Stimulated activated CD4-positive, alpha-beta T cell treated with anti-CD3 and anti-CD28 coated beads, Interleukin-1b, Interleukin-23, amount 100 ng/mL, for 1 hour (primary cell): ENCODE measurements around the gene LTBP4.
"Not testable (repeated sequence)": the region's sequence is repeated elsewhere in the genome, so short reads cannot be mapped to it uniquely, and the experiment has no call there.

Experiments
- DNase-seq, 2 donors: peaks; one replicate each; pipeline ENCODE4 v3.0.0-alpha.2; 2020; ENCODE audit warnings: low read depth in 2 of 2

Gene LTBP4

DNA sequence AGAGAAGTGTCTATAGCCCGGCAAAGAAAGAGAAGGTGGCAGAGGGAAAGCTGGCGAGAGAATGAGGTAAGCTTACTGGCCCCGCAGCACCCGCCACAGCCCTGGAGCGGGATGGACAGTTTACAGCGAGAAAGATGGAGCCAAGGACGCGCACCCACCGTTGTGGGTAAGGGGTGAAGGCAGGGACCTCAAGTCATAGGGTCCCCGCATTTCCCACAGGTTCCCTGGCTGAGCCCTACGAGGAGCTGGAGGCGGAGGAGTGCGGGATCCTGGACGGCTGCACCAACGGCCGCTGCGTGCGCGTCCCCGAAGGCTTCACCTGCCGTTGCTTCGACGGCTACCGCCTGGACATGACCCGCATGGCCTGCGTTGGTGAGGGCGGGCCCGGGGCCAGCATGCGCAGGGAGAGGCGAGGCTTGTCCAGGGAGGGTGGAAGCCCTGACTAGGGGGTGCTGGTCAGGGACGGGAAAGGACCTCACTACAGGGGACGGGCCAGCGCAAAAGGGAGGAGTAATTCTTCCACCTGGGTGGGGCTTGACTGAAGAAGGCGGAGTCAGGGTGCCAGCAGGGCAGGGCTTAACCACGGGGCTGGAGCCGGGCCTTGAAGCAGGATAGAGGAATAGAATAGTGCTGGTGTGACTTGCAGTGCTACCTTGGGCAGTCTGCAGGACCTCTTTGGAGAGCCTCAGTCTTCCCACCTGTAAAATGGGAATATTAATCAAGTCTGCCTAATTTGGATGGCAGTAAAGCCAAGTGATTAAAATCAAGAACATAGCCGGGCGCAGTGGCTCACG, 26.5 kb downstream of the LTBP4 start:
- DNase-seq: no peak

DNA sequence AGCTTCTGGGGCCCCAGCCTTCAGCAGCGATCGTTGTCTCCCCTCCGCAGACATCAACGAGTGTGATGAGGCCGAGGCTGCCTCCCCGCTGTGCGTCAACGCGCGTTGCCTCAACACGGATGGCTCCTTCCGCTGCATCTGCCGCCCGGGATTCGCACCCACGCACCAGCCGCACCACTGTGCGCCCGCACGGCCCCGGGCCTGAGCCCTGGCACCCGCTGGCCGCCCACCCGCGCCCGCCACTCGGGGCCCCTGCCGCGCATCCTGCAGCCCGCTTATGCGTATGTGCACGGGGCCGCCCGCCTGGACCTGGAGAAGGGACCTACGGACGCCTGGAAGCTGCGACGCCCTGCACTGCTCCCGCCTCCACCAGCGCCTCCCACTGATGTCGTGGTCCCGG, 28.2 kb downstream of the LTBP4 start:
- no peak for DNase-seq

DNA sequence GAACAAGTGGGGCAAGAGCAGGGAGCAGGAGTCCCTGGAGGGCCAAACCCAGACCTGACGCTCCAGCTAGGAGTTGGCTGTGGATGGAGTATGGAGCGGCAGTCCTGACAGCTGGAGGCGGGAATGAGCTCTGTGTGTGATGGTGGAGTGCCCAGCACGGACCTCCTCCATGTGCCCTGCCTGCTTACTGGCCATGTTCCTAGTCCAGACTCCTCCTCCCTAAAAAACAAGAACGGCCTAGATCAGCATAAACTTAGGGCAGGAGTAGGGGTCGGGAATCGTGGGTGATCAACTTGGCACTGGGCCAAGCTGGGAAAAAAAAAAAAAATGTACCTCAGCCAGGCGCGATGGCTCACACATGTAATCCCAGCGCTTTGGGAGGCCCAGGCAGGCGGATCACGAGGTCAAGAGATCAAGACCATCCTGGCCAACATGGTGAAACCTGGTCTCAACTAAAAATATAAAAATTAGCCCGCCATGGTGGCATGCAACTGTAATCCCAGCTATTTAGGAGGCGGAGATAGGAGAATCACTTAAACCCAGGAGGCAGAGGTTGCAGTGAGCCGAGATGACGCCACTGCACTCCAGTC, 29.5 kb downstream of the LTBP4 start:
- no peak for DNase-seq

DNA sequence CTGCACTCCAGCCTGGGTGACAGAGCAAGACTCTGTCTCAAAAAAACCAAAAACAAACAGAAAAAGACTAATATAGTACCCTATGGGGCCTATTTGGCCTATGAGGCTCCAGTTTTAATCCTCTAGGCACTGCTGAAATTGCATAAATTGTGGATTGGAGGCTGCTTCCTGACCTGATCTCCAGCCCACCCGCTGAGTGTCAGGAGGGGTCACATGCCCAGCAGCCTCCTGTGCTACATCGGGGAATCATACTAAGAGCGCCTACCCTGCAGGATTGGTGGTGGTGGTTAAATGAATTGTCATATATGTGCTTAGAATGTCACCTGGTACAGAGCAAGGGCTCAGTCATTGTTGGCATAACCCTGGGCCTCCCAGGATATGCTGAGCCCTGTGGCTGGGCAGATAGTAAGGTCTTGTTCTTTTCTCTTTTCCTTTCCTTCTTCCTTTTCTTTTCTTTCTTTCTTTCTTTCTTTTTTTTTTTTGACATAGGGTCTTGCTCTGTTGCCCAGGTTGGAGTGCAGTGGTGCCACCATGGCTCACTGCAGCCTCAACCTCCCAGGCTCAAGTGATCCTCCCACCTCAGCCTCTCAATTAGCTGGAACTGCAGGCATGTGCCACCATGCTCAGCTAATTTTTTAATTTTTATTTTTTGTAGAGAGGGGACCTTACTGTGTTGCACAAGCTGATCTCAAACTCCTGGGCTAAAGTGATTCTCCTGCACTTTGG, 31.3 kb downstream of the LTBP4 start:
- no peak for DNase-seq

DNA sequence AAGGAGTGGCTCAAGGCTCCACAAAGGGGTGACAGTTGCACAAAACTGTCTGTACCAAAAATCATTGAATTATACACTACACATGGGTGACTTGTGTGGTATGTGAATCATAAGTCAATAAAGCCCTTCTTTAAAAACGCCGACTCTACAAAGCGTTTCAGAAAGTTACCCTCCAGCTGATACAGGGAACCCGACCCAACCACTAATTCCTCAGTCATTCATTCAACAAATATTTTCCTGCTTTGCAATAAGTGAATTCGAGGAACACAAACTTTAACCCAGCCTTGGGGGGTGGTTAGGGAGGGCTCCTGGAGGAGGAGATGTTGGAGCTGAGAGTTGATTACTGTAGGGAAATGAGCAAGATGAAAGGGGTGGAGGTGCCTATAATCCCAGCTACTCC, 32.0 kb downstream of the LTBP4 start:
- no peak for DNase-seq

DNA sequence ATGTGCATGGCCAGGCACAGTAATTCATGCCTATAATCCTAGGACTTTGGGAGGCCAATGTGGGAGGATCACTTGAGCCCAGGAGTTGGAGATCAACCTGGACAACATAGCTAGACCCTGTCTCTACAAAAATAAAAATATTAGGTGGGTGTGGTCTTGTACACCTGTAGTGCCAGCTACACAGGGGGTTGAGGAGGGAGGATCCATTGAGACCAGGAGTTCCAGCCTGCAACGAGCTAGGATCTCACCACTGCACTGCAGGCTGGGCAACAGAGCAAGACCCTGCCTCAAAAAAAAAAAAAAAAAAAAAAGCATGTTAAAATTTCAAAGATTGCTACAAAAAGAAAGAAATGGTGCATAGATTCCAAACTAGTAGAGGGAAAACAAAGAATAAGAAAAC, 37.2 kb downstream of the LTBP4 start:
- DNase-seq: no peak

DNA sequence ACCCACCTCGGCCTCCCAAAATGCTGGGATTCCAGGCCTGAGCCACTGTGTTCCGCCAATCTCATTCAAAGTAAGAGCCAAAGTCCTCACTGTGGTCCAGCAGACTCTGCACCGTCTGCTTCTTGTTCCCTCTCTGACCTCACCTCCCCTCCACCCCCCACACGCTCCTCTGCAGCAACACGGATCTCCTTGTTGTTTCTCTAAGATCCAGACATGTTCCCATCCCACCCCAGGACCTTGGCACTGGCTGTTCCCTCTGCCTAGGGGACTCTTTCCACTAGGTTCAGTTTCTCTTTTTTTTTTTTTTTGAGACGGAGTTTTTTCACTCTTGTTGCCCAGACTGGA, 38.4 kb downstream of the LTBP4 start:
- DNase-seq: no peak

DNA sequence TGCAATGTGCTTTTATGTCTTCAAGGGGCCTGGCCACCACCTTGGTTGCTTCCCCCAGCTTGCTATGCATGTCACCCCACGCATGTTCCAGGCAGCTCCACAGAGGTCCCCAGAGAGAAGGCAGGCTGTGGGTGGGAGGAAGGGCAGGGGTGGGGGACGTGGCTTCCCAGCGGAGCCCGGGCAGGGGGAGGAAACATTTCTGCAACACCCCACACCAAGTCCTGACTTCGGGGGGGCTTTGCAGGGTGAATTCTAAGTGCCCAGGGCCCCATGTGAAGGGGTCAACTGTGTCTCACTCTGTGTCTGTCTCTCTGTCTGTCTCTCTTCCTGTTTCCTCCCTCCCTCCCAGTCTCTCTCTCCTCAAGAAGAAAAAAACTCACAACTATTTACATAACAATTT, 39.6 kb downstream of the LTBP4 start:
- no peak for DNase-seq

DNA sequence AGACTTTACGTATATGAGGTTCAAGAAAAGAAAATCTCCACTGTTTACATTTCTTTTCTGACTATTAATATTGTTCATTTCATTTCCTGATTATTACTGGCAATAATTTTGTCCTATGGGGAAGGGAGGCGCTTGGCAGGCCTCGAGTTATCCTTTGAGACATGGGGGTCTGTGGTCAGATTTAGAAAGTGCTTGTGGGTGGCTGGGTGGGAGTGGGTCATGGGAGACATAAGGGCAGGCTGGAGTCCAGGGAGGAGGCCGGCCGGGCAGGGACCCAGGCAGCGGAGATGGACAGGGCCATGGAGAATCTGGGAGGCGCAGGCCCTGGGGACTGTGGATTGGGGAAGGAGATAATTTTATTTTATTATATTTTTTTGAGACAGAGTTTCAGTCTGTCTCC, 40.1 kb downstream of the LTBP4 start:
- no peak for DNase-seq

DNA sequence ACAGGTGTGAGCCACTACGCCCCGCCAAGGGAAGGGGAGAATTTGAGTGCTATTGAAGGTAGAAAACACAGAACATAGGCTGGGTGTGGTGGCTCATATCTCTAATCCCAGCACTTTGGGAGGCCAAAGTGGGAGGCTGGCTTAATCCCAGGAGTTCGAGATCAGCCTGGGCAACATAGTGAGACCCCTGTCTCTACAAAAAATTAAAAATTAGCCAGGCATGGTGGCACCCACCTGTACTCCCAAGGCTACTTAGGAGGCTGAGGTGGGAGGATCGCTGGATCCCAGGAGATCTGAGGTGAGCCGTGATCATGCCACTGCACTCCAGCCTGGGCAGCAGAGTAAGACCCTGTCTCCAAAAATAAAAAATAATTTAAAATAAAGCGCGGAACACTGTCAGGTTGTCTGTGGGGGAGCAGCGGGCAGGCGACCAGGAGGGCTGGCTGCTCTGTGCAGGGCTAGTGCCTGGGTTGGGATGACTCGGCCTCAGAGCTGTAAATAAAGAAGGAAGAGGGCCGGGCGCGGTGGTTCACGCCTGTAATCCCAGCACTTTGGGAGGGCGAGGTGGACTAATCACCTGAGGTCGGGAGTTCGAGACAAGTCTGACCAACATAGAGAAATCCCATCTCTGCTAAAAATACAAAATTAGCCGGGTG, 41.0 kb downstream of the LTBP4 start:
- DNase-seq: no peak

DNA sequence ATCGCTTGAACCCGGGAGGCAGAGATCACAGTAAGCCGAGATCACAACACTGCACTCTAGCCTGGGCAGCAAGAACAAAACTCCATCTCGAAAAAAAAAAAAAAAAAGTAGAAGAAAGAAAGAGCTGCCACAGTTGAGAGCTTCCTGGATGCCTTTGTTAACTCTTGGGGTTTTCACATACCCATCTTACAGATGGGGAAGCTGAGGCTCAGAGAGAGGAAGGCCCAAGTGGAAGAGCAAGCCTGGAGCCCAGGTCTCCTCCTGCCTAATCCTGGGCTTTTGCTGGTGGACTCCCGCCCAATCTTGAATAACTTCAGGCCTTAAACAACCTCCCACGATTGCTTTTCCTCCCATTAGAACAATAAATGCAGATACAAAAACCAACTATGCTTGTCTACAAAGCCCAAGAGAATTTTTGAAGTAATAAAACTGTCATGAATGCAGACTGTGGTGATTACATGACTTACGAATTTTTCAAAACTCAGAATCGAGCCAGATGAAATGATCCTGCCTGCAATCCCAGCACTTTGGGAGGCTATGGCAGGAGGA, 41.7 kb downstream of the LTBP4 start:
- DNase-seq: no peak

DNA sequence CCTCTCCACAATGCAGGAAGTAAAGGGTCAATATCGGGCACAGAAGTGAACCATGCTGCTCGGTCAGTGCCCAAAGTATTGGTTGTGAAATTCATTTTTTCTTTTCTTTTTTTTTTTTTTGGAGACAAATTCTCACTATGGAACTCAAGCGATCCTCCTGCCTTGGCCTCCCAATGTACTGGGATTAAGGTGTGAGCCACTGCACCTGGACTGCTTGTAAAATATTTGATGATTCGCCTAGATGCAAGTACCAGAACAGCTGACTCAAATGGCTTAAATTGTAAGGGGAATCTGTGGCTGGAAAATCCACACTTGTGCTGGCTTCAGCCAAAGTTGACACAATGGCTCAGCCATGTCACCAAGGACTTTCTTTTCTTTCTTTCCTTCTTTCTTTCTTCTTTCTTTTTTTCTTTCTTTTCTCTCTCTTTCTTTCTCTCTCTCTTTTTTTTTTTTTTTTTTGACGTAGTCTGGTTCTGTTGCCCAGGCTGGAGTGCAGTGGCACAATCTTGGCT, 45.6 kb downstream of the LTBP4 start:
- DNase-seq: no peak

DNA sequence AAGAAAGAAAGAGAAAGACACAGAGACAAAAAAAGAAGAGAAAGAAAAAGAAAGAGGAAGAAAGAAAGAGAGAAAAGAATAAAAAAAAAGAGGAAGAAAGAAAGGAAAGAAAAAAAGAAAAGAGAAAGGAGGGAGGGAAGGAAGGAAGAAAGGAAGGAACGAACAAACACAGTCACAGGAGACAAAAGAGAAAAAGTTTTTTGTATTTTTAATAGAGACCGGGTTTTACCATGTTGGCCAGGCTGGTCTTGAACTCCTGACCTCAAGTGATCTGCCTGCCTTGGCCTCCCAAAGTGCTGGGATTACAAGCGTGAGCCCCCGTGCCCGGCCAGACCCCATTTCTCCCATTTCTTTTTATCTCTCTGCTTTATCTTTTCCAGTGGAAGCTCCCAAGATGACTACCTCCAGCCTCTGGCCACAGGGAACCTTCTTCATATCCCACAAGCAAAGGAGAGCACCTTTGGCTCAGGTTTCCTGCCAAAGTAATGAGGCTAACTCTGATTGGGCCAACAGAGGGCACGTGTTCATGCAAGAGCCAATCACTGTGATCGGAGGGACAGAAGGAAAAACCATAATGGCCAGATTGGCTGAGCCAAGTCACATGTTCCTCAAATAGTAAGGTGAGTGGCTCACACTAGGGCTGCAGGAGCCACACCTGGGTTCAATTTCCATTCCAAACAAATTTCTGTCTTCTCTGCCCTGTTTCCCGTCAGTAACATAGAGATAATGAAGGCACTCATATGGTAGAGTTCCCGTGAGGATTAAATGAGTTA, 48.9 kb downstream of the LTBP4 start:
- DNase-seq: not testable (repeated sequence)

DNA sequence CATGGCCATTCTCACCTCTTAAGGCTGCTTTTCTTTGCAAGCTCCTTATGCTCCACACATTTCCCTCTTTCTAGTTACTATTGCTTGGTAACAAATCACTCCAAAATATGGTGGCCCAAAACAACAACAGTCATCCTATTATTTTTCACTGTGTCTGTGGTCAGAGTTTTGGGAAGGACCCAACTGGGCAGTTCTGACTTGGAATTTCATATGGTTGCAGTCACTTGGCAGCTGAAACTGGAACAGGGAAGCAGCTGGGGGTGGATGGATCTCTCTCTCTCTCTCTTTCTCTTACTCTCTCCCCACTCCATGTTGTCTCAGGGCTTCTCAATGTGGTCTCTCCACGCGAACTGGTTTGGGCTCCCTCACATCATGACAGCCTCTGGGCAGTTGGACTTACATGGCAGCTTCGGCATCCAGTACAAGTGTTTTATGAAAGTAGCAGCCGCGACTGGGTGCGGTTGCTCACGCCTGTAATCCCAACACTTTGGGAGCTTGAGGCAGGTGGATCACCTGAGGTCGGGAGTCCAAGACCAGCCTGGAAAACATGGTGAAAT, 49.7 kb downstream of the LTBP4 start:
- DNase-seq: no peak

DNA sequence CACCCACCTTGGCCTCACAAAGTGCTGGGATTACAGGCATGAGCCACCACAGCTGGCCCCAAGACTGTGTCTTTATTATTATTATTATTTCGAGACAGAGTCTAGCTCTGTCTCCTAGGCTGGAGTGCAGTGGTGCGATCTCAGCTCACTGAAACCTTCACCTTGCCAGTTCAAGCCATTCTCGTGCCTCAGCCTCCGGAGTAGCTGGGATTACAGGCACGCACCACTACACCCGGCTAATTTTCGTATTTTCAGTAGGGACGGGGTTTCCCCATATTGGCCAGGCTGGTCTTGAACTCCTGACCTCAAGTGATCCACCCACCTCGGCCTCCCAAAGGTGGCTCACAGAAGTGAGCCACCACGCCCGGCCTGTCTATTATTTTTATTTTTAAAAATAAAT, 51.1 kb downstream of the LTBP4 start:
- DNase-seq: not testable (repeated sequence)

DNA sequence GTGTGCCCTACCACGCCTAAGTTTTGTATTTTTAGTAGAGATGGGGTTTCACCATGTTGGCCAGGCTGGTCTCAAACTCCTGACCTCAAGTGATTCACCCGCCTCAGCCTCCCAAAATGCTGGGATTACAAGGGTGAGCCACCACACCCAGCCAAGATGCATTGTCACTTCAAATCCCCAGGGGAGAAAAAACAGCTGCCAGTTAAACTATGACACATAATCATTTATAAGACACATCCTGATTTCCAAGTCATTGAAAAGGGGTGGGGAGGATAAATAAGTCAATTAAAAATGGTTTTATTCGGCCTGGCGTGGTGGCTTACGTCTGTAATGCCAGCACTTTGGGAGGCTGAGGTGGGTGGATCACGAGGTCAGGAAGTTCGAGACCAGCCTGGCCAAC, 54.5 kb downstream of the LTBP4 start:
- not testable (repeated sequence) for DNase-seq

DNA sequence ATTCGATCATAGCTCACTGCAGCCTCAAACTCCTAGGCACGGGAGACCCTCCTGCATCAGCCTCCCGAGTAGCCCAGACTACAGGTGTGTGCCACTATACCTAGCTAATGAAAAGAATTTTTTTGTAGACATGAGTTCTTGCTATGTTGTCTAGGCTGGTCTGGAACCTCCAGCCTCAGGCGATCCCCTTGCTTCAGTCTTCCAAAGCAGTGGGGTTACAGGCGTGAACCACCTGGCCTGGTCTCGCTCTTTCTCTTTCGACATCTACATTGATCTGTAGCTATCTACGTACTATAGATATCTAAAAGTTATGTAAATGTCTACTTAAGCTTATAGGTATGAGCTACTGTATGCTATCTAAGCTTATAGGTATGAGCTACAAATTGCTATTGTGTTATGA, 56.9 kb downstream of the LTBP4 start:
- DNase-seq: no peak

DNA sequence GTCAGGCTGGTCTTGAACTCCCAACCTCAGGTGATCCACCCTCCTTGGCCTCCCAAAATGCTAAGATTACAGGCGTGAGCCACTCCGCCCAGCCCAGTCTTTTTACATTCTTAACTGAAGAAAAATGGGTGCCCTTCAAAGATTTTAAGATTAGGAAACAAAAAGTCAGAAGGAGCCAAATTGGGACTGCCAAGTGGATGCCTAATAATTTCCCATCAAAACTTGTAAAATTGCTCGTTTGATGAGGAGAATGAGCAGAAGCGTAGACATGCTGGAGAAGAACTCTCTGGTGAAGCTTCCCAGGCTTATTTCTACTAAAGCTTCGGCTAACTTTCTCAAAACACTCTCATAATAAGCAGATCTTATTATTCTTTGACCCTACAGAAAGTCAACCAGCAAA, 57.9 kb downstream of the LTBP4 start:
- no peak for DNase-seq

DNA sequence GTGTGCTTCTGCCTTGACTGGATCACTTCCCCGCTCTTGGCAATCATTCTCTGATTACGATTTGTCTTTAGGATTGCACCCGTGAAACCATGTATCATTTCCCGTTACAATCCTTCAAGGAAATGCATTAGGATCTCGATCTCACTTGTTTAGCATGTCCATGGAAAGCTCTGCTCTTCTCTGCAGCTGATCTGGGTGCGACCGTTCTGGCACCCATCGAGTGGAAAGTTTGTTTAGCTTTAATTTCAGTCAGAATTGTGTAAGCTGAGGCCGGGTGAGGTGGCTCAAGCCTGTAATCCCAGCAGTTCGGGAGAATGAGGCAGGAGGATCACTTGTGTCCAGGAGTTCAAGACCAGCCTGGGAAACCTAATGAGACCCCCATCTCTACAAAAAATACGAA, 58.4 kb downstream of the LTBP4 start:
- DNase-seq: no peak

DNA sequence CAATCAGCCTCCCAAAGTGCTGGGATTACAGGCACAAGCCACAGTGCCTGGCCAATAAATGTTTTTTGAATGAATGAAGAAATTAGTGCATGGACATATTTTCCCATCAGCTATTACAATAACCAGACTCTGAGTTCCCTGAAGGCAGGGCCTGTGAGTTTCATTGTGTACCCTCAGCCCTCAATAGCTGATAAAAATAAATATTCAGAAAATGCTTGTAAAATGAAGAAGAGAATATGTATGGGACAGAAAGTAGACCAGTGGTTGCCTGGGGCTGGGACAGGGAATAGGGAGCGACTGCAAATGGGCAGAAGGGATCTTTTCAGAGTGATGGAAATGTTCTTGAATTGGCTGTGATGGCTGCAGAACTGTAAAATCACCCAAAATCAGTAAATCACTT, 60.4 kb downstream of the LTBP4 start:
- no peak for DNase-seq
